PC-3 (cell line): Measurements from ENCODE around the gene UTS2R. TPM values are rescaled to one million over a fixed set of nuclear protein-coding genes. Genes with fewer than 3 reads are reported as not detected.

ENCODE experiments used
- ATAC-seq: fragments of 200-7000 bp; cut with Tn5 transposase; 2 replicates; pipeline ENCODE4 v1.9.1; 2020; ENCODE audit warnings: mild to moderate bottlenecking, moderate library complexity
- BruUV-seq: library from RNA; stranded (reverse); fragments of 400-500 nt; replicated peaks from 2 replicates; lab custom pipeline; 2021; lab: Mats Ljungman, UMichigan
- CTCF ChIA-PET: fragments of 300-600 bp; sonication (Branson Sonifier 250); formaldehyde crosslinking; loops from one replicate; lab custom pipeline; 2022; ENCODE audit warnings: antibody characterized with exemption; lab: Charles Lee
- POLR2A ChIA-PET: fragments of 300-600 bp; sonication (Branson Sonifier 250); formaldehyde crosslinking; loops from one replicate; lab custom pipeline; 2022; ENCODE audit warnings: antibody characterized with exemption; ENCODE audit not compliant: unreplicated experiment; lab: Charles Lee
- DNase-seq: peaks from one replicate; pipeline ENCODE4 v3.0.0-alpha.2; 2015
- H2AFZ ChIP-seq: fragments of 300-600 bp; sonication (generic); 2 replicates; pipeline ENCODE4 v1.6.0; 2016; ENCODE audit warnings: antibody characterized with exemption, low read length
- H3F3A ChIP-seq: fragments of 300-600 bp; sonication (generic); one replicate; pipeline ENCODE4 v1.6.0; 2017; ENCODE audit warnings: antibody characterized with exemption, low read length, control low read depth, mild to moderate bottlenecking; ENCODE audit not compliant: unreplicated experiment
- H3K27ac ChIP-seq: fragments of 300-600 bp; sonication (generic); 2 replicates; pipeline ENCODE4 v1.5.1; 2016; ENCODE audit warnings: mild to moderate bottlenecking, low read length
- H3K27me3 ChIP-seq: fragments of 300-600 bp; sonication (generic); 2 replicates; pipeline ENCODE4 v1.6.1; 2016; ENCODE audit warnings: low read length, mixed read lengths
- H3K36me3 ChIP-seq: fragments of 300-600 bp; sonication (generic); 2 replicates; pipeline ENCODE4 v1.6.1; 2016; ENCODE audit warnings: low read depth, mixed run types, low read length, mixed read lengths
- H3K4me1 ChIP-seq: fragments of 300-600 bp; sonication (generic); 2 replicates; pipeline ENCODE4 v1.5.1; 2016; ENCODE audit warnings: low read length; ENCODE audit not compliant: insufficient read depth
- H3K4me2 ChIP-seq: fragments of 300-600 bp; sonication (generic); 2 replicates; pipeline ENCODE4 v1.6.0; 2016; ENCODE audit warnings: low read length
- H3K4me3 ChIP-seq: fragments of 300-600 bp; sonication (generic); 2 replicates; pipeline ENCODE4 v1.5.1; 2016; ENCODE audit warnings: mild to moderate bottlenecking, low read length, mixed read lengths
- H3K79me2 ChIP-seq: fragments of 300-600 bp; sonication (generic); 2 replicates; pipeline ENCODE4 v1.6.1; 2017; ENCODE audit warnings: low read length, mixed read lengths
- H3K9ac ChIP-seq: fragments of 300-600 bp; sonication (generic); 2 replicates; pipeline ENCODE4 v1.6.0; 2016; ENCODE audit warnings: mild to moderate bottlenecking, low read length
- H3K9me2 ChIP-seq: fragments of 300-600 bp; sonication (generic); replicated peaks from 2 replicates; pipeline ENCODE4 v1.6.1; 2016; ENCODE audit warnings: mixed run types, low read length, mixed read lengths
- H3K9me3 ChIP-seq: fragments of 300-600 bp; sonication (generic); 2 replicates; pipeline ENCODE4 v1.6.1; 2016; ENCODE audit warnings: low read length, mixed read lengths
- H4K20me1 ChIP-seq: fragments of 300-600 bp; sonication (generic); 2 replicates; pipeline ENCODE4 v1.6.1; 2016; ENCODE audit warnings: low read length, mixed read lengths
- EZH2 ChIP-seq: fragments of 300-600 bp; sonication (generic); IDR thresholded peaks from one replicate; pipeline ENCODE4 v1.6.1; 2017; ENCODE audit warnings: antibody characterized with exemption, mild to moderate bottlenecking, low read length; ENCODE audit not compliant: unreplicated experiment
- EZH2phosphoT487 ChIP-seq: fragments of 300-600 bp; sonication (generic); IDR thresholded peaks from 2 replicates; pipeline ENCODE4 v1.6.1; 2018; ENCODE audit warnings: mild to moderate bottlenecking, antibody characterized with exemption, low read length, borderline replicate concordance
- intact Hi-C: fragments of 100-400 bp; cut with micrococcal nuclease; formaldehyde crosslinking; loops from 2 replicates; pipeline ENCODE4 v1.9.0; 2023
- total RNA-seq: library from RNA; depleted of rRNA; stranded (reverse); fragments of >200 nt; gene quantifications from 2 replicates; pipeline ENCODE4 v1.2.3, GENCODE V29; 2014
- TF ChIP-seq, protein P1 (sequence below): fragments of 300-600 bp; sonication (generic); conservative IDR thresholded peaks from 2 replicates; pipeline ENCODE4 v1.5.1; 2017; ENCODE audit warnings: antibody characterized with exemption, low read depth, mild to moderate bottlenecking, low read length

Gene UTS2R
- total RNA-seq, 1 experiment from 2014 or later: not detected

DNA sequence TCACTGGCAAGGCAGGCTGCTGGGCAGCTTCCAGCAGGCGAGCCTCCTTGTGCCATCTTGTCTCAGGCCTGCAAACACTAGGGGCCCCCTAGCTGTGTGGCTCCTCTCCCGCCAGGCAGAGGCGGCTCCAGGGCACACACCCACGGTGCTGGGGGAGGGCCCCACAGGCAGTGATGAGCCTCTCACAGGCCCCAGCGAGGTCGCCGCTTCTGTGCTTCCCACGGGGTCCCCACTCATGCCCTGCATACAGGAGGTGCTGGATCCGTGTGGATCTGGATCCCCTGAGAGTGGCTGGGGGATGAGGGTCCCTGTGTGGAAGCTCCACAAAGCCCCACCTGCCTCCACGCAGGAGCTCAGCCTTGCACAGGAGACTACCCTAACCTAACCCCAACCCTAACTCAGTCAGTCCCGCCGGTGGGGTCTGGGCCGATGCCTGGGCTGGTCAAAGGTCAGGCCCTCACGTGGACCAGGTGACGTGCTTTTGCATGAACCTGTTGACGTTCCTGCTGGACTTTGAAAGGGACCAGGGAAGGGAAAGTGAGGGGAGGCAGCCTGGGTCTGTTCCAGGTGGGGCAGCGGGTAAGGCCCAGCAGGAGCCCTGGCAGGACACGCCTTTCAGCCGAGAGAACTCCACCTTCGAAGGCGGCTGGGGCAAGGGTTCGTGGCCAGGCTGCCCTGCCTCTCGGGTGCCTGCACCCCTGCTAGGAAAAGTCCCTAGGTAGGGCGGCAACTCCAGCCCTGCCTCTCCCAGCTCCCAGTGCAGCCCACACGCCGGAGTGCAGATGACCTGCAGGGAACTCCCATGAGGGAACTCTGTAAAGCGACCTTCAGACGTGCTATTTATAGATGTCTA is 43.2 kb upstream of the UTS2R start:
- Histone ChIP-seq H3K27ac (no peak overlapping the region), H2AFZ (no peak overlapping the region), H3K4me1 (peaks cover 25% of the 10 kb centered on the region), H3K9ac (no peak overlapping the region), H3K4me3 (no peak overlapping the region), H3K36me3 (no peaks in the 10 kb centered on the region), H3K27me3 (no peaks in the 10 kb centered on the region), H3K9me3 (no peaks in the 10 kb centered on the region), H3F3A (no peaks in the 10 kb centered on the region), H4K20me1 (no peaks in the 10 kb centered on the region), H3K79me2 (peaks cover 12% of the 10 kb centered on the region), H3K4me2 (no peak overlapping the region), H3K9me2 (no peaks in the 10 kb centered on the region)
- ATAC-seq (no peak), DNase-seq (no peak)
- intact Hi-C loops: no loop called here
- no peak for TF ChIP-seq EZH2
- TF ChIP-seq, protein P1, sequence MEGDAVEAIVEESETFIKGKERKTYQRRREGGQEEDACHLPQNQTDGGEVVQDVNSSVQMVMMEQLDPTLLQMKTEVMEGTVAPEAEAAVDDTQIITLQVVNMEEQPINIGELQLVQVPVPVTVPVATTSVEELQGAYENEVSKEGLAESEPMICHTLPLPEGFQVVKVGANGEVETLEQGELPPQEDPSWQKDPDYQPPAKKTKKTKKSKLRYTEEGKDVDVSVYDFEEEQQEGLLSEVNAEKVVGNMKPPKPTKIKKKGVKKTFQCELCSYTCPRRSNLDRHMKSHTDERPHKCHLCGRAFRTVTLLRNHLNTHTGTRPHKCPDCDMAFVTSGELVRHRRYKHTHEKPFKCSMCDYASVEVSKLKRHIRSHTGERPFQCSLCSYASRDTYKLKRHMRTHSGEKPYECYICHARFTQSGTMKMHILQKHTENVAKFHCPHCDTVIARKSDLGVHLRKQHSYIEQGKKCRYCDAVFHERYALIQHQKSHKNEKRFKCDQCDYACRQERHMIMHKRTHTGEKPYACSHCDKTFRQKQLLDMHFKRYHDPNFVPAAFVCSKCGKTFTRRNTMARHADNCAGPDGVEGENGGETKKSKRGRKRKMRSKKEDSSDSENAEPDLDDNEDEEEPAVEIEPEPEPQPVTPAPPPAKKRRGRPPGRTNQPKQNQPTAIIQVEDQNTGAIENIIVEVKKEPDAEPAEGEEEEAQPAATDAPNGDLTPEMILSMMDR: no peak
- BruUV-seq: no TSS peak
- CTCF ChIA-PET: no interaction called here
- POLR2A ChIA-PET: no interaction called here

DNA sequence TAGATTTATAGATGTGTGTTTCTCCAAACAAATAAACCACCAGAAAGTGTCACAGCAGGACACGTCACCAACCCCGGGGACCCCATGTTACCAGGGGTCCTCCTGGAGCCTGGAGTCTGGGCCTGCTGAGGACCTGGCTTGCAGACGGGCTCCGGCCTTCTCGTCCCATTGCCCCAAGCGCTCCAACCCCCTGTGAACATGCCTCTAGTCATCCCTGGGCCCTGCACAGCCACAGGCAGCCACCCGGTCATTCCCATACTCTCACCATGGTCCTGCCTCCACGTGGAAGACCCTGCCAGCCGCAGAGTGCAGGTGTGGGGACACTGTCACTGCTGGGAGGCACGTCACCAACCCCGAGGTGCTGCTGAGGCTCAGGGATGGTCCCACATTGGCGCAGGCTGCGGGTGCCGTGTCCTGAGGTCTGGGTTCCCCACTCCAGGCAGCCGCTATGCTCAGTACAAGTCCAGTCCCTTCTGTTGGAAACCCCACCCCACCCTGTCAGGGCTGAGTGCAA is 42.5 kb upstream of the UTS2R start:
- Histone ChIP-seq H3K9me2 (no peaks in the 10 kb centered on the region), H3K4me3 (no peak overlapping the region), H3F3A (no peaks in the 10 kb centered on the region), H3K27ac (no peak overlapping the region), H3K27me3 (no peaks in the 10 kb centered on the region), H4K20me1 (no peaks in the 10 kb centered on the region), H3K4me2 (no peak overlapping the region), H3K9ac (no peak overlapping the region), H3K79me2 (peaks cover 17% of the 10 kb centered on the region), H3K9me3 (no peaks in the 10 kb centered on the region), H2AFZ (no peak overlapping the region), H3K36me3 (no peaks in the 10 kb centered on the region), H3K4me1 (peaks cover 25% of the 10 kb centered on the region)
- BruUV-seq: no TSS peak
- DNase-seq (no peak), ATAC-seq (no peak)
- TF ChIP-seq, protein P1: no peak
- TF ChIP-seq EZH2phosphoT487 (no peak), EZH2 (no peak)
- ChIA-PET POLR2A (no interaction called here), CTCF (no interaction called here)
- intact Hi-C loops: no loop called here
